WTC11 (cell line): ENCODE results near the gene P3R3URF. TPM values are rescaled to one million over a fixed set of nuclear protein-coding genes. Genes with fewer than 3 reads are reported as not detected.
A peak's percentile ranks its signal among the peaks of the same experiment; 100 is the strongest.

Source experiments
- ATAC-seq: fragments of 200-7000 bp; cut with Tn5 transposase; 2 replicates; pipeline ENCODE4 v1.10.0; 2021; ENCODE audit warnings: mild to moderate bottlenecking, moderate library complexity
- CTCF ChIA-PET: fragments of 300-600 bp; sonication (Branson Sonifier 250); formaldehyde crosslinking; loops from one replicate; lab custom pipeline; 2021; ENCODE audit warnings: antibody characterized with exemption; lab: Charles Lee
- POLR2A ChIA-PET: fragments of 350-600 bp; sonication (Branson Sonifier 250); formaldehyde crosslinking; loops from one replicate; lab custom pipeline; 2021; ENCODE audit warnings: antibody characterized with exemption; lab: Charles Lee
- DNase-seq: peaks from one replicate; pipeline ENCODE4 v3.0.0; 2021; ENCODE audit warnings: low spot score
- H3K27ac Mint-ChIP-seq: 2 replicates; pipeline ENCODE4 v1.8.0; 2021; ENCODE audit warnings: mixed read lengths
- H3K27me3 Mint-ChIP-seq: 2 replicates; pipeline ENCODE4 v1.8.0; 2021; ENCODE audit warnings: low read depth, mild to moderate bottlenecking, moderate library complexity, mixed read lengths
- H3K36me3 Mint-ChIP-seq: 2 replicates; pipeline ENCODE4 v1.8.0; 2021; ENCODE audit warnings: mixed read lengths
- H3K4me1 Mint-ChIP-seq: 2 replicates; pipeline ENCODE4 v1.8.0; 2022; ENCODE audit warnings: mixed read lengths
- H3K4me3 Mint-ChIP-seq: 2 replicates; pipeline ENCODE4 v1.8.0; 2021; ENCODE audit warnings: mild to moderate bottlenecking, moderate library complexity, mixed read lengths
- H3K9me3 Mint-ChIP-seq: 2 replicates; pipeline ENCODE4 v1.8.0; 2021; ENCODE audit warnings: mixed read lengths
- ATF1 ChIP-seq: sonication (generic); formaldehyde crosslinking; IDR thresholded peaks from 2 replicates; pipeline ENCODE4 v1.8.1; 2023; ENCODE audit warnings: mild to moderate bottlenecking, moderate library complexity, missing genetic modification reagents
- CREB1 ChIP-seq: sonication (generic); formaldehyde crosslinking; IDR thresholded peaks from 2 replicates; pipeline ENCODE4 v1.8.0; 2023; ENCODE audit warnings: mild to moderate bottlenecking, missing genetic modification reagents
- ESRRA ChIP-seq: sonication (generic); formaldehyde crosslinking; IDR thresholded peaks from 2 replicates; pipeline ENCODE4 v1.8.1; 2022; ENCODE audit warnings: mild to moderate bottlenecking, missing genetic modification reagents, borderline replicate concordance
- GABPB1 ChIP-seq: sonication (generic); formaldehyde crosslinking; IDR thresholded peaks from 2 replicates; pipeline ENCODE4 v1.8.1; 2023; ENCODE audit warnings: mild to moderate bottlenecking, missing genetic modification reagents
- HMGA2 ChIP-seq: fragments of 250-450 bp; sonication (Bioruptor Pico); IDR thresholded peaks from 2 replicates; pipeline ENCODE4 v1.4.0; 2021; ENCODE audit warnings: mild to moderate bottlenecking, moderate library complexity
- JAZF1 ChIP-seq: fragments of 250-450 bp; sonication (Bioruptor Pico); IDR thresholded peaks from 2 replicates; pipeline ENCODE4 v1.9.0; 2021; ENCODE audit warnings: moderate library complexity, mild to moderate bottlenecking, inconsistent platforms
- MAX ChIP-seq: sonication (generic); formaldehyde crosslinking; IDR thresholded peaks from 2 replicates; pipeline ENCODE4 v1.8.0; 2022; ENCODE audit warnings: mild to moderate bottlenecking, missing genetic modification reagents
- MLX ChIP-seq: sonication (generic); formaldehyde crosslinking; IDR thresholded peaks from 2 replicates; pipeline ENCODE4 v1.8.1; 2023; ENCODE audit warnings: mild to moderate bottlenecking, missing genetic modification reagents, moderate library complexity
- MXD4 ChIP-seq: fragments of 250-450 bp; sonication (Bioruptor Pico); IDR thresholded peaks from 2 replicates; pipeline ENCODE4 v1.8.0; 2021; ENCODE audit warnings: mild to moderate bottlenecking, moderate library complexity, borderline replicate concordance
- MYBL2 ChIP-seq: sonication (generic); formaldehyde crosslinking; IDR thresholded peaks from 2 replicates; pipeline ENCODE4 v1.8.1; 2023; ENCODE audit warnings: mild to moderate bottlenecking, moderate library complexity, missing genetic modification reagents
- SMAD4 ChIP-seq: sonication (generic); formaldehyde crosslinking; IDR thresholded peaks from 2 replicates; pipeline ENCODE4 v1.8.0; 2022; ENCODE audit warnings: mild to moderate bottlenecking, missing genetic modification reagents
- USF1 ChIP-seq: sonication (generic); formaldehyde crosslinking; IDR thresholded peaks from 2 replicates; pipeline ENCODE4 v1.8.0; 2022; ENCODE audit warnings: mild to moderate bottlenecking, missing genetic modification reagents
- ZBTB43 ChIP-seq: sonication (generic); formaldehyde crosslinking; IDR thresholded peaks from 2 replicates; pipeline ENCODE4 v1.8.1; 2023; ENCODE audit warnings: mild to moderate bottlenecking, missing genetic modification reagents
- ZNF317 ChIP-seq: sonication (generic); formaldehyde crosslinking; IDR thresholded peaks from 2 replicates; pipeline ENCODE4 v1.8.1; 2023; ENCODE audit warnings: low read depth, mild to moderate bottlenecking, moderate library complexity, missing genetic modification reagents, borderline replicate concordance
- ZSCAN18 ChIP-seq: fragments of 250-450 bp; sonication (Bioruptor Pico); IDR thresholded peaks from 2 replicates; pipeline ENCODE4 v2.1.2; 2022; ENCODE audit warnings: mild to moderate bottlenecking, moderate library complexity
- total RNA-seq: library from RNA; stranded (reverse); gene quantifications from 3 replicates; pipeline ENCODE4 v1.2.3, GENCODE V29; 2021

P3R3URF gene
- total RNA-seq, 1 experiment from 2014 or later: not detected

GRCh38 chr1:46183926-46184557, 7.8 kb upstream of the P3R3URF start (continued):
- no peak for TF ChIP-seq HMGA2 (CRISPR knock-in tag)
- no peak for TF ChIP-seq SMAD4 (CRISPR knock-in tag)

- peaks cover 8% of the 10 kb centered on the region for H3K27me3 Mint-ChIP-seq
- DNase-seq (no peak), ATAC-seq (peak; percentile 11)
- H3K4me3 Mint-ChIP-seq: no peak overlapping the region
- H3K9me3 Mint-ChIP-seq: no peaks in the 10 kb centered on the region
- ChIA-PET POLR2A (interaction anchor here (1.4 kb wide), 1 partner anchor 40 kb away, joined by 7 read pairs; no protein-coding TSS in a partner anchor), CTCF (interaction anchor here (0.9 to 4.8 kb wide), 6 partner anchors 10 to 144 kb away, joined by 3 to 62 read pairs (median 4); partner anchors contain the start of gene LURAP1)
- H3K4me1 Mint-ChIP-seq: 0 out of 2 replicates have a peak, but pooled peaks cover 6% of the 10 kb centered on the region
- H3K36me3 Mint-ChIP-seq: no peaks in the 10 kb centered on the region
- H3K27ac Mint-ChIP-seq: no peak overlapping the region
- TF ChIP-seq ZBTB43: no peak
- TF ChIP-seq GABPB1: peak; percentile 29; the same call in 1 of the 2 replicates
Observed at GRCh38 chr1:46183079-46183847, 7.0 kb upstream of the P3R3URF start.

- ChIA-PET CTCF (interaction anchor here (0.8 to 4.8 kb wide), 11 partner anchors 15 to 147 kb away, joined by 3 to 62 read pairs (median 4); partner anchors contain the start of gene LURAP1), POLR2A (no interaction called here)
- DNase-seq (no peak), ATAC-seq (no peak)
- Mint-ChIP-seq H3K27me3 (peaks cover 8% of the 10 kb centered on the region), H3K4me3 (no peak overlapping the region), H3K9me3 (no peaks in the 10 kb centered on the region), H3K36me3 (no peaks in the 10 kb centered on the region), H3K27ac (no peak overlapping the region), H3K4me1 (0 out of 2 replicates have a peak, but pooled peaks cover 6% of the 10 kb centered on the region)
- TF ChIP-seq MLX (CRISPR knock-in tag) (no peak), ZSCAN18 (CRISPR knock-in tag) (no peak), ESRRA (CRISPR knock-in tag) (no peak), HMGA2 (CRISPR knock-in tag) (no peak), ZNF317 (no peak), USF1 (CRISPR knock-in tag) (no peak), MAX (CRISPR knock-in tag) (no peak), JAZF1 (no peak), MYBL2 (CRISPR knock-in tag) (no peak), CREB1 (CRISPR knock-in tag) (no peak), ATF1 (CRISPR knock-in tag) (no peak), MXD4 (CRISPR knock-in tag) (no peak)
Observed at GRCh38 chr1:46181343-46182260, 5.3 kb upstream of the P3R3URF start.
